ENCODE data around the gene ISG20. TPM values are rescaled to one million over a fixed set of nuclear protein-coding genes. Genes with fewer than 3 reads are reported as not detected.
A peak's percentile ranks its signal among the peaks of the same experiment; 100 is the strongest.

ISG20 gene
- total RNA-seq, 4 donors from 2014 or later: 4.3 to 26.7 (median 11.8) TPM

- no peak for TF ChIP-seq POLR2A (IDR thresholded peaks at IDR 0.05)
- intact Hi-C loops (cut with DNase I; ENCODE audit: low total_unique reads): no loop called here
- peak in 1 of 2 donors; percentile 76 for DNase-seq (ENCODE audit: low spot score in 2 of 2)
- 68 to 77% methylated on average over 11 of the region's 12 CpGs for WGBS, 2 donors
- H3K4me3 ChIP-seq (ENCODE audit: low read depth, poor library complexity, severe bottlenecking): no peak overlapping the region
These were observed 9.8 kb downstream of the ISG20 start for GRCh38 chr15:88648357-88649214.

GRCh38 chr15:88649286-88649733 lies 10.5 kb downstream of the ISG20 start:
- intact Hi-C loops (cut with DNase I; ENCODE audit: low total_unique reads): no loop called here
- 54 to 57% methylated on average over 12 of the region's 12 CpGs for WGBS, 2 donors
- TF ChIP-seq POLR2A (IDR thresholded peaks at IDR 0.05) (no peak), CTCF (IDR thresholded peaks at IDR 0.05) (no peak)
- DNase-seq (ENCODE audit: low spot score in 2 of 2): peak in 1 of 2 donors; percentile 90
- no peak overlapping the region for H3K4me3 ChIP-seq (ENCODE audit: low read depth, poor library complexity, severe bottlenecking)

- 80 to 81% methylated on average over 22 to 23 of the region's 23 CpGs for WGBS, 2 donors
- TF ChIP-seq CTCF (IDR thresholded peaks at IDR 0.05) (no peak), POLR2A (IDR thresholded peaks at IDR 0.05) (no peak)
- intact Hi-C loops (cut with DNase I; ENCODE audit: low total_unique reads): no loop called here
- H3K4me3 ChIP-seq (ENCODE audit: low read depth, poor library complexity, severe bottlenecking): no peak overlapping the region
- DNase-seq (ENCODE audit: low spot score in 2 of 2): peak in 1 of 2 donors; percentile 81
These were observed 11.1 kb downstream of the ISG20 start for GRCh38 chr15:88649753-88650551.

GRCh38 chr15:88650556-88650955 lies 11.7 kb downstream of the ISG20 start:
- H3K4me3 ChIP-seq (ENCODE audit: low read depth, poor library complexity, severe bottlenecking): no peak overlapping the region
- WGBS, 2 donors: 96% methylated on average over 12 of the region's 12 CpGs
- DNase-seq (ENCODE audit: low spot score in 2 of 2): peak in 1 of 2 donors; percentile 76
- intact Hi-C loops (cut with DNase I; ENCODE audit: low total_unique reads): no loop called here
- no peak for TF ChIP-seq POLR2A (IDR thresholded peaks at IDR 0.05)
- no peak for TF ChIP-seq CTCF (IDR thresholded peaks at IDR 0.05)

GRCh38 chr15:88651136-88651732 lies 12.4 kb downstream of the ISG20 start:
- H3K4me3 ChIP-seq (ENCODE audit: low read depth, poor library complexity, severe bottlenecking): no peak overlapping the region
- WGBS, 2 donors: 66 to 72% methylated on average over 7 of the region's 7 CpGs
- no peak for DNase-seq (ENCODE audit: low spot score in 2 of 2)
- intact Hi-C loops (cut with DNase I; ENCODE audit: low total_unique reads): no loop called here
- TF ChIP-seq POLR2A (IDR thresholded peaks at IDR 0.05): no peak
- TF ChIP-seq CTCF (IDR thresholded peaks at IDR 0.05): no peak

- H3K4me3 ChIP-seq (ENCODE audit: low read depth, poor library complexity, severe bottlenecking): no peak overlapping the region
- intact Hi-C loops (cut with DNase I; ENCODE audit: low total_unique reads): no loop called here
- no peak for DNase-seq (ENCODE audit: low spot score in 2 of 2)
- TF ChIP-seq POLR2A (IDR thresholded peaks at IDR 0.05) (no peak), CTCF (IDR thresholded peaks at IDR 0.05) (no peak)
- 87 to 88% methylated on average over 8 to 9 of the region's 9 CpGs for WGBS, 2 donors
These were observed 13.2 kb downstream of the ISG20 start for GRCh38 chr15:88651971-88652370.
